CD14-positive monocyte (primary cell): ENCODE data around the gene GAB4. TPM values are rescaled to one million over a fixed set of nuclear protein-coding genes. Genes with fewer than 3 reads are reported as not detected.

ENCODE experiments used
- DNase-seq, 3 donors: peaks; one replicate each; pipeline ENCODE4 v3.0.0-alpha.2; 2011 to 2022
- H2AFZ ChIP-seq: 2 replicates; pipeline ENCODE4 v1.6.0; 2012; ENCODE audit warnings: mild to moderate bottlenecking, low read depth, low read length, inconsistent platforms; ENCODE audit not compliant: insufficient read depth, poor library complexity, severe bottlenecking
- H3K27ac ChIP-seq, 2 donors: 1 replicate in 1 of 2; 2 replicates in 1 of 2; pipeline ENCODE4 v1.5.1; 2012 to 2013; ENCODE audit warnings: low read length in 2 of 2, control low read depth in 1 of 2, inconsistent platforms in 1 of 2, low read depth in 1 of 2, mild to moderate bottlenecking in 1 of 2
- H3K27me3 ChIP-seq, 2 donors: one replicate each; pipeline versions ENCODE4 v1.6.0 to v1.6.1; 2011 to 2013; ENCODE audit warnings: low read length in 2 of 2; ENCODE audit not compliant: control insufficient read depth in 2 of 2, insufficient read depth in 2 of 2
- H3K36me3 ChIP-seq, 2 donors: replicated peaks in 1 of 2; 1 replicate in 1 of 2; 2 replicates in 1 of 2; pipeline versions ENCODE4 v1.5.1 to v1.6.1; 2012 to 2013; ENCODE audit warnings: low read length in 2 of 2, control low read depth in 1 of 2, inconsistent platforms in 1 of 2, mild to moderate bottlenecking in 1 of 2; ENCODE audit not compliant: insufficient read depth in 2 of 2, control insufficient read depth in 1 of 2
- H3K4me1 ChIP-seq, 2 donors: 1 replicate in 1 of 2; 2 replicates in 1 of 2; pipeline versions ENCODE4 v1.5.1 to v1.6.1; 2012 to 2013; ENCODE audit warnings: low read length in 2 of 2, control low read depth in 1 of 2, inconsistent platforms in 1 of 2, mild to moderate bottlenecking in 1 of 2, moderate library complexity in 1 of 2; ENCODE audit not compliant: insufficient read depth in 2 of 2, control insufficient read depth in 1 of 2
- H3K4me2 ChIP-seq: replicated peaks from 2 replicates; pipeline ENCODE3; 2012; ENCODE audit warnings: low read length, moderate library complexity, mild to moderate bottlenecking; ENCODE audit not compliant: poor library complexity, severe bottlenecking; ENCODE audit errors: extremely low read depth
- H3K4me3 ChIP-seq, 3 experiments: fragments of 200-600 bp in 1 of 3; sonication (generic) in 1 of 3; replicated peaks in 1 of 3; 1 replicate in 2 of 3; 2 replicates in 1 of 3; pipeline ENCODE4 v1.5.1; 2011 to 2013; ENCODE audit warnings: low read length in 3 of 3, mild to moderate bottlenecking in 3 of 3, control low read depth in 2 of 3, low read depth in 2 of 3, inconsistent platforms in 1 of 3, moderate library complexity in 1 of 3
- H3K79me2 ChIP-seq: 2 replicates; pipeline ENCODE4 v1.6.0; 2012; ENCODE audit warnings: mild to moderate bottlenecking, control low read depth, inconsistent platforms, low read length, moderate library complexity; ENCODE audit not compliant: insufficient read depth
- H3K9ac ChIP-seq: 2 replicates; pipeline ENCODE4 v1.6.0; 2017; ENCODE audit warnings: low read length, mild to moderate bottlenecking; ENCODE audit not compliant: insufficient read depth, poor library complexity, severe bottlenecking
- H3K9me3 ChIP-seq, 2 donors: replicated peaks in 1 of 2; 1 replicate in 1 of 2; 2 replicates in 1 of 2; pipeline versions ENCODE4 v1.5.1 to v1.6.1; 2012 to 2013; ENCODE audit warnings: low read length in 2 of 2, control low read depth in 1 of 2; ENCODE audit not compliant: control insufficient read depth in 1 of 2, insufficient read depth in 1 of 2
- H4K20me1 ChIP-seq: 2 replicates; pipeline ENCODE4 v1.6.0; 2012; ENCODE audit warnings: mild to moderate bottlenecking, low read length, control low read depth, moderate library complexity; ENCODE audit not compliant: insufficient read depth
- H3K27ac Mint-ChIP-seq, 7 donors: one replicate each; pipeline ENCODE4 v1.8.0; 2020; ENCODE audit warnings: mild to moderate bottlenecking in 7 of 7, mixed read lengths in 7 of 7, moderate library complexity in 6 of 7, inconsistent platforms in 2 of 7
- H3K27me3 Mint-ChIP-seq, 3 donors: one replicate each; pipeline ENCODE4 v1.8.0; 2021 to 2022; ENCODE audit warnings: low read depth in 3 of 3, mild to moderate bottlenecking in 3 of 3, mixed read lengths in 3 of 3, moderate library complexity in 3 of 3, inconsistent platforms in 1 of 3
- H3K36me3 Mint-ChIP-seq, 2 donors: one replicate each; pipeline ENCODE4 v1.8.0; 2020; ENCODE audit warnings: mixed read lengths in 2 of 2, inconsistent platforms in 1 of 2, mild to moderate bottlenecking in 1 of 2
- H3K4me1 Mint-ChIP-seq: one replicate; pipeline ENCODE4 v1.8.0; 2020; ENCODE audit warnings: mild to moderate bottlenecking, mixed read lengths
- H3K4me3 Mint-ChIP-seq, 2 donors: one replicate each; pipeline ENCODE4 v1.8.0; 2020; ENCODE audit warnings: mild to moderate bottlenecking in 2 of 2, mixed read lengths in 2 of 2, moderate library complexity in 1 of 2
- H3K9me3 Mint-ChIP-seq, 7 donors: one replicate each; pipeline ENCODE4 v1.8.0; 2020 to 2022; ENCODE audit warnings: mixed read lengths in 7 of 7, mild to moderate bottlenecking in 6 of 7, moderate library complexity in 6 of 7, inconsistent platforms in 2 of 7
- CTCF ChIP-seq: fragments of 200-600 bp; IDR thresholded peaks from one replicate; pipeline ENCODE4 v1.8.0; 2022; ENCODE audit warnings: antibody characterized with exemption, mild to moderate bottlenecking
- WGBS: methylation state at CpG from one replicate; pipeline ENCODE4 v1.1.5; 2013; ENCODE audit warnings: missing lambda C conversion rate; ENCODE audit not compliant: insufficient coverage; 5-methylcytosine and 5-hydroxymethylcytosine counted together
- intact Hi-C, 2 donors: fragments of 100-400 bp; cut with micrococcal nuclease; formaldehyde crosslinking; loops; one replicate each; pipeline versions ENCODE4 v1.15.0 to v1.15.1; 2023
- polyA plus RNA-seq, 3 donors: library from polyadenylated mRNA; depleted of rRNA in 1 of 3; unstranded in 2 of 3; stranded (reverse) in 1 of 3; fragments of 300-500 nt in 2 of 3; fragments of >200 nt in 1 of 3; fragmentation: Illumina TruSeq in 2 of 3; gene quantifications; 1 replicate in 2 of 3; 2 replicates in 1 of 3; pipeline ENCODE4 v1.2.3, GENCODE V29; 2012 to 2021

GAB4 gene
- polyA plus RNA-seq, 3 donors, result not detected

- no peaks in the 10 kb centered on the region for H3K4me1 Mint-ChIP-seq
- intact Hi-C loops, result no loop called here
These were observed 40.4 kb downstream of the GAB4 start for GRCh38 chr22:16967453-16968217.

GRCh38 chr22:16966251-16966650 is 41.8 kb downstream of the GAB4 start:
- intact Hi-C loops, result no loop called here
- Histone ChIP-seq H3K79me2 (no peaks in the 10 kb centered on the region), H4K20me1 (no peaks in the 10 kb centered on the region), H3K27me3 (no peaks in the 10 kb centered on the region), H2AFZ (no peak overlapping the region), H3K27ac (no peak overlapping the region), H3K9me3 (no peaks in the 10 kb centered on the region), H3K4me2 (no peak overlapping the region), H3K4me3 (no peak overlapping the region), H3K9ac (no peak overlapping the region), H3K36me3 (no peaks in the 10 kb centered on the region), H3K4me1 (no peaks in the 10 kb centered on the region)
- 98% methylated on average over 5 of the region's 6 CpGs for WGBS
- H3K36me3 Mint-ChIP-seq, result no peaks in the 10 kb centered on the region
- no peak overlapping the region for H3K4me3 Mint-ChIP-seq
- H3K4me1 Mint-ChIP-seq, result no peaks in the 10 kb centered on the region
- no peak for DNase-seq
- H3K9me3 Mint-ChIP-seq, result peaks cover 0 to 2% (median 0%) of the 10 kb centered on the region in 7 donors
- H3K27me3 Mint-ChIP-seq, result peaks cover 2 to 12% (median 3%) of the 10 kb centered on the region in 3 donors
- no peak overlapping the region for H3K27ac Mint-ChIP-seq
- TF ChIP-seq CTCF, result no peak

More at GRCh38 chr22:16967453-16968217, 40.4 kb downstream of the GAB4 start:
- Histone ChIP-seq H3K27me3 (no peaks in the 10 kb centered on the region), H3K4me2 (no peak overlapping the region), H3K9me3 (no peaks in the 10 kb centered on the region), H3K4me3 (no peak overlapping the region), H3K9ac (no peak overlapping the region), H3K36me3 (no peaks in the 10 kb centered on the region), H3K27ac (no peak overlapping the region), H2AFZ (no peak overlapping the region), H4K20me1 (no peaks in the 10 kb centered on the region), H3K79me2 (no peaks in the 10 kb centered on the region), H3K4me1 (no peaks in the 10 kb centered on the region)
- Mint-ChIP-seq H3K36me3 (no peaks in the 10 kb centered on the region), H3K27ac (no peak overlapping the region), H3K4me3 (no peak overlapping the region), H3K27me3 (peaks cover 2 to 15% (median 4%) of the 10 kb centered on the region in 3 donors), H3K9me3 (peaks cover 0 to 2% (median 0%) of the 10 kb centered on the region in 7 donors)
- DNase-seq, result no peak
- TF ChIP-seq CTCF, result no peak
- WGBS, result 80% methylated on average over 2 of the region's 4 CpGs
